Gastrocnemius medialis (tissue), 4 donors: ENCODE results near the gene RAB40C. TPM values are rescaled to one million over a fixed set of nuclear protein-coding genes. Genes with fewer than 3 reads are reported as not detected.
A peak's percentile ranks its signal among the peaks of the same experiment; 100 is the strongest.

Experiments
- ATAC-seq, 2 donors: fragments of 150-250 bp; one replicate each; pipeline ENCODE4 v1.9.1; 2016
- DNase-seq, 2 donors: peaks; one replicate each; pipeline ENCODE4 v3.0.0-alpha.2; 2019
- H3K27ac ChIP-seq, 4 donors: fragments of 200-600 bp; sonication (generic); 1 replicate in 1 of 4; 2 replicates in 3 of 4; pipeline ENCODE4 v1.5.1; 2016 to 2018; ENCODE audit warnings: mild to moderate bottlenecking in 2 of 4, moderate library complexity in 1 of 4
- H3K27me3 ChIP-seq, 3 donors: fragments of 200-600 bp; sonication (generic) in 2 of 3; 1 replicate in 1 of 3; 2 replicates in 2 of 3; pipeline versions ENCODE4 v1.5.1 to v1.6.0; 2016 to 2019; ENCODE audit warnings: mild to moderate bottlenecking in 1 of 3, moderate library complexity in 1 of 3
- H3K36me3 ChIP-seq, 2 donors: fragments of 200-600 bp; sonication (generic) in 1 of 2; one replicate each; pipeline ENCODE4 v1.5.1; 2017 to 2018
- H3K4me1 ChIP-seq, 2 donors: fragments of 200-600 bp; sonication (generic) in 1 of 2; one replicate each; pipeline ENCODE4 v1.5.1; 2016 to 2017; ENCODE audit warnings: mild to moderate bottlenecking in 2 of 2
- H3K4me3 ChIP-seq, 4 donors: fragments of 200-600 bp; sonication (generic) in 3 of 4; 1 replicate in 1 of 4; 2 replicates in 3 of 4; pipeline ENCODE4 v1.5.1; 2016 to 2019; ENCODE audit warnings: mild to moderate bottlenecking in 2 of 4
- H3K9me3 ChIP-seq, 3 donors: fragments of 200-600 bp; sonication (generic) in 2 of 3; 1 replicate in 1 of 3; 2 replicates in 2 of 3; pipeline ENCODE4 v1.5.1; 2016 to 2019
- CTCF ChIP-seq, 5 experiments: fragments of 450-650 bp in 3 of 5; fragments of 200-600 bp in 2 of 5; sonication (generic) in 2 of 5; IDR thresholded peaks in 4 of 5; conservative IDR thresholded peaks in 1 of 5; 1 replicate in 4 of 5; 2 replicates in 1 of 5; pipeline ENCODE4 v1.5.1; 2016 to 2019; ENCODE audit warnings: antibody characterized with exemption in 5 of 5, mild to moderate bottlenecking in 3 of 5, moderate library complexity in 3 of 5
- POLR2A ChIP-seq, 2 donors: fragments of 450-650 bp; IDR thresholded peaks; one replicate each; pipeline ENCODE4 v1.6.1; 2017; ENCODE audit warnings: antibody characterized with exemption in 2 of 2, mild to moderate bottlenecking in 2 of 2, moderate library complexity in 2 of 2
- in situ Hi-C, 4 donors: fragments of 200-750 bp; cut with MboI; loops; one replicate each; pipeline versions ENCODE4 v1.15.0 to v1.8.0; 2017; ENCODE audit warnings: low sequenced_read_pairs in 4 of 4
- intact Hi-C: fragments of 100-400 bp; cut with DNase I; formaldehyde crosslinking; loops from one replicate; pipeline ENCODE4 v1.15.1; 2023; ENCODE audit warnings: low total_unique reads
- total RNA-seq, 4 donors: library from RNA; depleted of rRNA; stranded (reverse); fragments of >200 nt; gene quantifications; one replicate each; pipeline versions ENCODE4 v1.1.0 to v1.2.3, GENCODE V29; 2016

RAB40C gene
- total RNA-seq, 4 donors from 2014 or later, result 15.6 to 29.3 (median 21.4) TPM

DNA sequence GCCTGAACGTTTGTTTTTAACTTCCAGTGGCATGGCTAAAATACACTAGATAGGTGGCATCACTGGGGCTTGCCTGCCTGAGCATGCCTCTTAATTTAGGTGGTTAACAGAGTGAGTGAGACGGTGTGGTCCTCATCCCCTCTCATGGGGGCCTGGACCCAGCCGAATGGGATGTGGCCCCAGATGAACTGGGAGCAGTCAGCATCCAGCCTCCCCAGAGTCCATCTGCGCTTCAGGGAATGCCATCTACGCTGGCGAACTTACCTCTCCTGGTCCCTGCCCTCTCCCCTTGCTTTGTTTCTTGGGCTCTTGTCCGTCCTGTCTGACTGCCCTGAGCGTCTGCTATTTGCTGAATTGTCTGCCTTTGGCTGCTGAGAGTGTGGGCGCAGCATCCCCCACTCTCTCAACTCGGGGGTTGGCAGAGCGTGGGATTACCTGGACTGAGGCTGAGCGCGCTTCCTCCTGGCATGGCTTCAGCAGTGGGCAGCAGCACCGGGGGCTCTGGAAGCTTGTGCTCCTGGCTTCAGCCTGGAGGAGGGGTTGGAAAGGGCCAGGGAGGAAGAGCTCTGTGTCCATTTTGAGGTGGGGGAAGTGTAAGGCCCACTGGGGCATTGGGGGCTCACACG is 2.1 kb downstream of the RAB40C start:
- no peak for ATAC-seq
- in situ Hi-C loops (no loop called here), intact Hi-C loops (no loop called here)
- no peaks in the 10 kb centered on the region for H3K36me3 ChIP-seq
- H3K9me3 ChIP-seq, result no peaks in the 10 kb centered on the region
- H3K27ac ChIP-seq, result peak overlapping the region; percentile 87 to 97 (median 95)
- H3K4me1 ChIP-seq, result peaks cover 62 to 64% of the 10 kb centered on the region in 2 donors
- no peaks in the 10 kb centered on the region for H3K27me3 ChIP-seq
- no peak for TF ChIP-seq POLR2A (IDR thresholded peaks at IDR 0.05)
- TF ChIP-seq CTCF (IDR thresholded peaks at IDR 0.05 in 4 of 5, conservative IDR thresholded peaks at IDR 0.05 in 1 of 5), result no peak
- no peak for DNase-seq
- peak overlapping the region; percentile 30 to 80 (median 34) for H3K4me3 ChIP-seq

GRCh38 chr16:592518-593306 is 2.8 kb downstream of the RAB40C start:
- intact Hi-C loops (no loop called here), in situ Hi-C loops (no loop called here)
- Histone ChIP-seq H3K4me3 (peak overlapping the region; percentile 30 to 80 (median 34)), H3K27ac (peak overlapping the region; percentile 87 to 97 (median 95)), H3K36me3 (no peaks in the 10 kb centered on the region), H3K9me3 (no peaks in the 10 kb centered on the region), H3K4me1 (peaks cover 56 to 57% of the 10 kb centered on the region in 2 donors), H3K27me3 (no peaks in the 10 kb centered on the region)
- ATAC-seq (peak; percentile 36 to 42), DNase-seq (peak; percentile 85 to 92)
- peak in 4 of 5 experiments; percentile 20 to 58 (median 38) for TF ChIP-seq CTCF (IDR thresholded peaks at IDR 0.05 in 4 of 5, conservative IDR thresholded peaks at IDR 0.05 in 1 of 5)
- peak; percentile 52 to 61 for TF ChIP-seq POLR2A (IDR thresholded peaks at IDR 0.05)

GRCh38 chr16:593406-593805 is 3.5 kb downstream of the RAB40C start:
- Histone ChIP-seq H3K27me3 (no peaks in the 10 kb centered on the region), H3K9me3 (no peaks in the 10 kb centered on the region), H3K4me1 (peaks cover 49 to 50% of the 10 kb centered on the region in 2 donors), H3K4me3 (peak overlapping the region in 2 of 4 donors; percentile 30 to 31), H3K27ac (peak overlapping the region; percentile 87 to 97 (median 95)), H3K36me3 (no peaks in the 10 kb centered on the region)
- no peak for ATAC-seq
- in situ Hi-C loops (no loop called here), intact Hi-C loops (no loop called here)
- DNase-seq, result peak in 1 of 2 donors; percentile 58
- TF ChIP-seq CTCF (IDR thresholded peaks at IDR 0.05 in 4 of 5, conservative IDR thresholded peaks at IDR 0.05 in 1 of 5), result no peak
- no peak for TF ChIP-seq POLR2A (IDR thresholded peaks at IDR 0.05)

DNA sequence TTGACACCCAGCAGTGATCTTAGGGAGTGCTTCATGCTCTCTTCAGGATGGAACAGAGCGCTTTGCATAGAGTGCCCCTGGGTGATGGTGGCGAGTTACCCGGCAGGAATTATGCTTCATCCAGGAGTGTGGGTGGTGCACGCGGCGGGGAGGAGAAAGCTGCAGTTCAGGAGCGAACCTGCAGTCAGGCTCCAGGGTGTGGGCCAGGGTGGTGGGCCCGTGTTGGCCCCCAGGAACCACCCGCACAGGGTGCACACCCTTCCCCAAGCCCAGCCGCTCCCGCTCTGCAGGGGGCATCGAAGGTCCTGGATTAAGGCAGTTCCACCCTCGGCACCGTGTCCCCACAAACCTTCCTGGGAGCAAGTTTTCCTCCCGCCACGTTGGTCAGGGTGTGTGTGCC is 3.9 kb downstream of the RAB40C start:
- no peak for ATAC-seq
- Histone ChIP-seq H3K9me3 (no peaks in the 10 kb centered on the region), H3K27ac (peak overlapping the region; percentile 87 to 97 (median 95)), H3K4me1 (peaks cover 49 to 50% of the 10 kb centered on the region in 2 donors), H3K36me3 (no peaks in the 10 kb centered on the region), H3K27me3 (no peaks in the 10 kb centered on the region), H3K4me3 (no peak overlapping the region)
- TF ChIP-seq CTCF (IDR thresholded peaks at IDR 0.05 in 4 of 5, conservative IDR thresholded peaks at IDR 0.05 in 1 of 5), result no peak
- TF ChIP-seq POLR2A (IDR thresholded peaks at IDR 0.05), result no peak
- no peak for DNase-seq
- in situ Hi-C loops (no loop called here), intact Hi-C loops (no loop called here)
